ENCODE results near the gene DEFB132. TPM values are rescaled to one million over a fixed set of nuclear protein-coding genes. Genes with fewer than 3 reads are reported as not detected.

The DEFB132 gene
- total and polyA plus RNA-seq, 2 donors (not counting 3 experiments of a cell fraction or from before 2014, with no cell fraction given): not detected

GRCh38 chr20:275791-276190 lies 18.3 kb downstream of the DEFB132 start:
- CTCF ChIA-PET: no interaction called here
- Histone ChIP-seq H3K27me3 (ENCODE audit: control insufficient read depth in 2 of 2, insufficient read depth in 2 of 2, low read length in 2 of 2) (no peaks in the 10 kb centered on the region), H4K20me1 (replicated peaks; ENCODE audit: control insufficient read depth, extremely low read depth, insufficient read depth, low read length) (no peaks in the 10 kb centered on the region), H3K9me3 (replicated peaks; ENCODE audit: control insufficient read depth, insufficient read depth, low read length) (no peaks in the 10 kb centered on the region), H3K36me3 (ENCODE audit: control insufficient read depth in 2 of 2, extremely low read depth in 1 of 2, insufficient read depth in 2 of 2, low read length in 2 of 2) (peaks cover 0 to 33% of the 10 kb centered on the region in 2 experiments), H3K9me1 (replicated peaks; ENCODE audit: control insufficient read depth, extremely low read depth, insufficient read depth, low read length) (no peaks in the 10 kb centered on the region), H3K9ac (replicated peaks; ENCODE audit: extremely low read depth, insufficient read depth, low read length) (no peak overlapping the region), H3K4me2 (ENCODE audit: insufficient read depth, low read length) (no peak overlapping the region), H3K27ac (ENCODE audit: insufficient read depth, low read depth, low read length) (no peak overlapping the region), H3K4me1 (ENCODE audit: control insufficient read depth, extremely low read depth, insufficient read depth, low read length) (no peaks in the 10 kb centered on the region), H3K4me3 (replicated peaks in 1 of 3; ENCODE audit: insufficient read depth in 1 of 3, low read depth in 1 of 3, low read length in 3 of 3) (no peak overlapping the region), H3K79me2 (ENCODE audit: control insufficient read depth, insufficient read depth, low read length) (no peaks in the 10 kb centered on the region), H2AFZ (ENCODE audit: low read depth, low read length) (no peak overlapping the region)
- DNase-seq (ENCODE audit: low read depth, low spot score): no peak
- FAIRE-seq: no peak
- intact Hi-C loops (cut with micrococcal nuclease): no loop called here
- no peak for TF ChIP-seq JUN (IDR thresholded peaks at IDR 0.05; ENCODE audit: borderline replicate concordance, insufficient read depth, insufficient read length, low read depth)
- TF ChIP-seq GATA2 (IDR thresholded peaks at IDR 0.05; ENCODE audit: insufficient read depth, insufficient read length, low read depth, low read length): no peak
- TF ChIP-seq, protein P1, sequence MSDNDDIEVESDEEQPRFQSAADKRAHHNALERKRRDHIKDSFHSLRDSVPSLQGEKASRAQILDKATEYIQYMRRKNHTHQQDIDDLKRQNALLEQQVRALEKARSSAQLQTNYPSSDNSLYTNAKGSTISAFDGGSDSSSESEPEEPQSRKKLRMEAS (IDR thresholded peaks at IDR 0.05; ENCODE audit: insufficient read depth, insufficient read length): no peak
- no peak for TF ChIP-seq MYC (IDR thresholded peaks at IDR 0.05; ENCODE audit: low read depth, low read length)
- TF ChIP-seq, protein P2, sequence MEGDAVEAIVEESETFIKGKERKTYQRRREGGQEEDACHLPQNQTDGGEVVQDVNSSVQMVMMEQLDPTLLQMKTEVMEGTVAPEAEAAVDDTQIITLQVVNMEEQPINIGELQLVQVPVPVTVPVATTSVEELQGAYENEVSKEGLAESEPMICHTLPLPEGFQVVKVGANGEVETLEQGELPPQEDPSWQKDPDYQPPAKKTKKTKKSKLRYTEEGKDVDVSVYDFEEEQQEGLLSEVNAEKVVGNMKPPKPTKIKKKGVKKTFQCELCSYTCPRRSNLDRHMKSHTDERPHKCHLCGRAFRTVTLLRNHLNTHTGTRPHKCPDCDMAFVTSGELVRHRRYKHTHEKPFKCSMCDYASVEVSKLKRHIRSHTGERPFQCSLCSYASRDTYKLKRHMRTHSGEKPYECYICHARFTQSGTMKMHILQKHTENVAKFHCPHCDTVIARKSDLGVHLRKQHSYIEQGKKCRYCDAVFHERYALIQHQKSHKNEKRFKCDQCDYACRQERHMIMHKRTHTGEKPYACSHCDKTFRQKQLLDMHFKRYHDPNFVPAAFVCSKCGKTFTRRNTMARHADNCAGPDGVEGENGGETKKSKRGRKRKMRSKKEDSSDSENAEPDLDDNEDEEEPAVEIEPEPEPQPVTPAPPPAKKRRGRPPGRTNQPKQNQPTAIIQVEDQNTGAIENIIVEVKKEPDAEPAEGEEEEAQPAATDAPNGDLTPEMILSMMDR (IDR thresholded peaks at IDR 0.05; ENCODE audit: extremely low read depth in 1 of 2, insufficient read depth in 1 of 2, low read depth in 1 of 2, low read length in 2 of 2): no peak
- no peak for TF ChIP-seq EZH2 (IDR thresholded peaks at IDR 0.05; ENCODE audit: borderline replicate concordance, low read depth, low read length, severe bottlenecking)
- BruUV-seq (replicated peaks): no TSS peak
- dilution Hi-C loops (cut with MboI; ENCODE audit: extremely low pct_ligation_motif_present, low sequenced_read_pairs): no loop called here
- POLR2A ChIA-PET: no interaction called here

Data from endothelial cell of umbilical vein (primary cell).